GM23248 (cell line): Measurements from ENCODE around the gene GALP. TPM values are rescaled to one million over a fixed set of nuclear protein-coding genes. Genes with fewer than 3 reads are reported as not detected.
"Not testable (repeated sequence)": the region's sequence is repeated elsewhere in the genome, so short reads cannot be mapped to it uniquely, and the experiment has no call there.

Experiments
- DNase-seq: peaks from one replicate; pipeline ENCODE4 v3.0.0-alpha.2; 2015
- H2AFZ ChIP-seq: fragments of 200-600 bp; sonication (generic); 2 replicates; pipeline ENCODE4 v1.6.1; 2016; ENCODE audit warnings: antibody characterized with exemption
- H3F3A ChIP-seq: fragments of 200-600 bp; sonication (generic); 2 replicates; pipeline ENCODE4 v1.6.1; 2016; ENCODE audit warnings: mild to moderate bottlenecking, antibody characterized with exemption, mixed run types; ENCODE audit not compliant: insufficient read depth
- H3K27ac ChIP-seq: fragments of 200-600 bp; sonication (generic); 2 replicates; pipeline ENCODE4 v1.5.1; 2016; ENCODE audit warnings: mild to moderate bottlenecking
- H3K27me3 ChIP-seq: fragments of 200-600 bp; sonication (generic); replicated peaks from 2 replicates; pipeline ENCODE4 v1.6.1; 2016; ENCODE audit warnings: mild to moderate bottlenecking; ENCODE audit not compliant: insufficient read depth
- H3K36me3 ChIP-seq: fragments of 200-600 bp; sonication (generic); 2 replicates; pipeline ENCODE4 v1.6.1; 2016; ENCODE audit warnings: low read depth, mild to moderate bottlenecking
- H3K4me1 ChIP-seq: fragments of 200-600 bp; sonication (generic); 2 replicates; pipeline ENCODE4 v1.6.1; 2016; ENCODE audit warnings: mild to moderate bottlenecking; ENCODE audit not compliant: insufficient read depth
- H3K4me2 ChIP-seq: fragments of 200-600 bp; sonication (generic); one replicate; pipeline ENCODE4 v1.6.1; 2016; ENCODE audit warnings: mild to moderate bottlenecking; ENCODE audit not compliant: unreplicated experiment
- H3K4me3 ChIP-seq: fragments of 200-600 bp; sonication (generic); 2 replicates; pipeline ENCODE4 v1.5.1; 2016; ENCODE audit warnings: mild to moderate bottlenecking
- H3K79me2 ChIP-seq: fragments of 200-600 bp; sonication (generic); 2 replicates; pipeline ENCODE4 v1.6.1; 2016; ENCODE audit warnings: mild to moderate bottlenecking; ENCODE audit not compliant: insufficient read depth
- H3K9ac ChIP-seq: fragments of 200-600 bp; sonication (generic); 2 replicates; pipeline ENCODE4 v1.6.1; 2016; ENCODE audit warnings: mild to moderate bottlenecking
- H3K9me2 ChIP-seq: fragments of 200-600 bp; sonication (generic); 2 replicates; pipeline ENCODE4 v1.6.1; 2016; ENCODE audit warnings: mixed run types, mild to moderate bottlenecking, moderate library complexity; ENCODE audit not compliant: insufficient read depth
- H3K9me3 ChIP-seq: fragments of 200-600 bp; sonication (generic); one replicate; pipeline ENCODE4 v1.6.1; 2017; ENCODE audit warnings: low read depth
- H4K20me1 ChIP-seq: fragments of 200-600 bp; sonication (generic); 2 replicates; pipeline ENCODE4 v1.6.0; 2016; ENCODE audit not compliant: insufficient read depth
- EZH2 ChIP-seq: fragments of 200-600 bp; sonication (generic); IDR thresholded peaks from 2 replicates; pipeline ENCODE4 v1.6.1; 2018; ENCODE audit warnings: antibody characterized with exemption, mild to moderate bottlenecking; ENCODE audit not compliant: insufficient read depth, poor library complexity, severe bottlenecking
- EZH2phosphoT487 ChIP-seq: fragments of 200-600 bp; sonication (generic); IDR thresholded peaks from 2 replicates; pipeline ENCODE4 v1.6.1; 2018; ENCODE audit warnings: antibody characterized with exemption, moderate library complexity, mild to moderate bottlenecking, low read depth; ENCODE audit not compliant: insufficient read depth
- WGBS, 2 experiments: methylation state at CpG; one replicate each; pipeline ENCODE4 v1.1.6; 2015 to 2017; ENCODE audit warnings: low lambda C conversion rate in 2 of 2, low coverage in 1 of 2; ENCODE audit errors: missing lambda C conversion rate in 2 of 2; 5-methylcytosine and 5-hydroxymethylcytosine counted together
- in situ Hi-C: fragments of 300-500 bp; cut with MboI; formaldehyde crosslinking; loops from 2 replicates; pipeline ENCODE4 v1.15.0; 2020
- polyA plus RNA-seq: library from polyadenylated mRNA; unstranded; fragments of >200 nt; fragmentation: Nextera tagmentation; extraction: Ambion mirVana; gene quantifications from 2 replicates; pipeline ENCODE4 v1.2.1, GENCODE V29; 2016
- total RNA-seq: library from RNA; depleted of rRNA; stranded (reverse); fragments of >200 nt; shearing (Covaris generic); gene quantifications from 2 replicates; pipeline ENCODE4 v1.2.3, GENCODE V29; 2014

Gene GALP
- total and polyA plus RNA-seq, 2 experiments from 2014 or later: not detected

DNA sequence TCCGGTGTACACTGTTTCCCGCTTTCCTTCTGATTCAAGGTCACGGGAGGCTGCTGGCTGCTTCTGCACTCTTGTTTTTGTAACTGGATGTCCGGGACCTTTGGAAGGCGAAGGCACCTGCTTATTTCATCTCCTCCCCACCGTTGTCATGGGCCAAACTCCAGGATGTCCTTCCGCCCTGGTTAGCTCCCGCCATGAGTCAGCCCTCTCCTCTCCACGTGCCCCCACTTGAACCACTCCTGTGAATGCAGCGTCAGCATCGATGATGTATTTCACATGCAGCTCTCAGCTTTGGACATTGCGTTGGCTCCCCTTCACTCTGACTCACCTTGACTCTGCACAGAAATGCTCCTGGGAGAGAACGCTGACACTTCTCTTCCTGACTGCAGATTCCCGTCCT is 5.5 kb upstream of the GALP start:
- H3K79me2 ChIP-seq: no peaks in the 10 kb centered on the region
- in situ Hi-C loops: loop anchor here (5.0 kb wide), 1 partner anchor 98 kb away; no protein-coding TSS in a partner anchor
- H3K4me3 ChIP-seq: no peak overlapping the region
- 62 to 65% methylated on average over 13 to 14 of the region's 14 CpGs for WGBS, 2 experiments
- no peak overlapping the region for H3K4me2 ChIP-seq
- H3K27ac ChIP-seq: no peak overlapping the region
- H3K9me3 ChIP-seq: no peaks in the 10 kb centered on the region
- TF ChIP-seq EZH2phosphoT487: no peak
- TF ChIP-seq EZH2: no peak
- H3K9me2 ChIP-seq: no peaks in the 10 kb centered on the region
- H3F3A ChIP-seq: no peaks in the 10 kb centered on the region
- no peaks in the 10 kb centered on the region for H3K4me1 ChIP-seq
- no peaks in the 10 kb centered on the region for H4K20me1 ChIP-seq
- no peaks in the 10 kb centered on the region for H3K36me3 ChIP-seq
- H3K9ac ChIP-seq: no peak overlapping the region
- no peak overlapping the region for H2AFZ ChIP-seq
- DNase-seq: peak; percentile 33
- 0 out of 2 replicates have a peak, but pooled peaks cover 4% of the 10 kb centered on the region for H3K27me3 ChIP-seq

DNA sequence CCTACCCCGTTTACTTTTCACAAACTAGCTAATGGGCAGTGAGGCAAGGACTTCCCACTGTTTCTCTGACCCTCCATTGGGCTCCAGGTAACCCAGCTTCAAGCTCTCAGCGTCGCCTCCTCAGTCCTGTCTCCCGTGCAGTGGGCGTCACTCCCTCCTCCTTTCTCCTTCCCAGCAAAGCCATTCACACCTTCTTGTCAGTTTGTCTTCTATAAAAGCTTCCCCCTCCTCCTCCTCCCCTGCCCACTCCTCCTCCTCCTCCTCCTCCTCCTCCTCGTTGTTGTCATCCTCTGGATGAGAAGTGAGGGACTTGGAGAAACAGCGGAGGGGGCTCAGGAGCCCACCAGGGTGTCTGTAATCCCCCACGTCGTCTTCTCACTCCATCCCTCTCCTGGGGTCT is 1.7 kb upstream of the GALP start:
- no peak for DNase-seq
- Histone ChIP-seq H3K4me1 (no peaks in the 10 kb centered on the region), H3K79me2 (no peaks in the 10 kb centered on the region), H3K27ac (no peak overlapping the region), H3K4me2 (no peak overlapping the region), H4K20me1 (no peaks in the 10 kb centered on the region), H3K9me2 (no peaks in the 10 kb centered on the region), H2AFZ (no peak overlapping the region), H3F3A (no peaks in the 10 kb centered on the region), H3K27me3 (peaks cover 4% of the 10 kb centered on the region; the same call in 1 of the 2 replicates), H3K9me3 (no peaks in the 10 kb centered on the region), H3K9ac (no peak overlapping the region), H3K36me3 (no peaks in the 10 kb centered on the region), H3K4me3 (no peak overlapping the region)
- 1 to 2% methylated on average over 6 to 9 of the region's 9 CpGs for WGBS, 2 experiments
- in situ Hi-C loops: loop anchor here (5.0 kb wide), 1 partner anchor 102 kb away; no protein-coding TSS in a partner anchor
- no peak for TF ChIP-seq EZH2
- TF ChIP-seq EZH2phosphoT487: no peak

DNA sequence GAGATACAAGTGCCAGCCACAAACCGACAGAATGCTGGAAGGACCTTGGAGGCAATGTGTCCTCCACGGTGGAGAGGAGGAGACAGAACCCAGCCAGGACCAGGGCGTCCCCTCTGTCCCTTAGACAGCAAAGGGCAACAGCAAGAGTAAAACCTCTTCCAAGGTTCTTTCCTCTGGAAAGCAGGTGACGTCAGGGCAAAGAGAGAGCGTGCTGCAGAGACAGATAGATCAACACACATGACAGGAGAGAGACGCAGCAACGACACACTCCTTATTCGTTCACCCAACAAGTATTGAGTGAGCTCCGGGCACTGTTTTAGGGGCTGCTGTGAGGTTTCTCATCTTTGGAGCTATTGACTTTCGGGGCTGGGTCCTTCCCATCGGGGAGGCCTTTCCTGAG is 1.3 kb upstream of the GALP start:
- Histone ChIP-seq H3K4me1 (no peaks in the 10 kb centered on the region), H4K20me1 (no peaks in the 10 kb centered on the region), H3K36me3 (no peaks in the 10 kb centered on the region), H3K4me3 (no peak overlapping the region), H3K9ac (no peak overlapping the region), H3K79me2 (no peaks in the 10 kb centered on the region), H2AFZ (no peak overlapping the region), H3F3A (no peaks in the 10 kb centered on the region), H3K9me2 (no peaks in the 10 kb centered on the region), H3K27me3 (peaks cover 4% of the 10 kb centered on the region; the same call in 1 of the 2 replicates), H3K9me3 (no peaks in the 10 kb centered on the region), H3K27ac (no peak overlapping the region), H3K4me2 (no peak overlapping the region)
- TF ChIP-seq EZH2phosphoT487 (no peak), EZH2 (no peak)
- in situ Hi-C loops: loop anchor here (5.0 kb wide), 1 partner anchor 102 kb away; no protein-coding TSS in a partner anchor
- WGBS, 2 experiments: 29 to 36% methylated on average over 11 of the region's 11 CpGs
- no peak for DNase-seq

DNA sequence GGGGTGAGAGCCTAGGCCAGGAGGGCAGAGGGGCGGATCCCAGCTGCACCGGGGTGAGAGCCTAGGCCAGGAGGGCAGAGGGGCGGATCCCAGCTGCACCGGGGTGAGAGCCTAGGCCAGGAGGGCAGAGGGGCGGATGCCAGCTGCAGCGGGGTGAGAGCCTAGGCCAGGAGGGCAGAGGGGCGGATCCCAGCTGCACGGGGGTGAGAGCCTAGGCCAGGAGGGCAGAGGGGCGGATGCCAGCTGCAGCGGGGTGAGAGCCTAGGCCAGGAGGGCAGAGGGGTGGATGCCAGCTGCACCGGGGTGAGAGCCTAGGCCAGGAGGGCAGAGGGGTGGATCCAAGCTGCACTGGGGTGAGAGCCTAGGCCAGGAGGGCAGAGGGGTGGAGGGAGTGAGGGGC is 502 bp downstream of the GALP start:
- not testable (repeated sequence) for H3K9ac ChIP-seq

DNA sequence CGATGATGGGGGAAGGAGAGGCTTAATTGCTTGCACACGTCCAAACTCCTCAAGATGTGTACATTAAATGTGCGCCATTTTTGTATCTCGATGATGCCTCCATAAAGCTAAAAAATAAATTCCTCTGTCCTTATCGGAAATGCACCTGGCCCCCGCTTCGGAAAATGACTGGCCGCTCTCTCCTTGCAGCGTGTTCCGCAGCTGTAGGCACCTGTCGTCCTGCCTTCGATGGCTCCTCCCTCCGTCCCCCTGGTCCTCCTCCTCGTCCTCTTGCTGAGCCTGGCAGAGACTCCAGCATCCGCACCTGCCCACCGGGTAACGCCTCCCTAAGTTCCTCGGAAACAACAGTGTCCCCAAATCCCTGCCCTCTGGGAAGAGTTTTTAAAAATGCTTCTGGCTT is 1.1 kb downstream of the GALP start:
- H4K20me1 ChIP-seq: no peaks in the 10 kb centered on the region
- H3K9ac ChIP-seq: no peak overlapping the region
- H2AFZ ChIP-seq: no peak overlapping the region
- no peaks in the 10 kb centered on the region for H3F3A ChIP-seq
- no peak for TF ChIP-seq EZH2
- TF ChIP-seq EZH2phosphoT487: no peak
- H3K9me3 ChIP-seq: no peaks in the 10 kb centered on the region
- no peaks in the 10 kb centered on the region for H3K79me2 ChIP-seq
- no peak for DNase-seq
- no peak overlapping the region for H3K4me2 ChIP-seq
- H3K9me2 ChIP-seq: no peaks in the 10 kb centered on the region
- no peak overlapping the region for H3K4me3 ChIP-seq
- in situ Hi-C loops: no loop called here
- no peak overlapping the region for H3K27ac ChIP-seq
- H3K4me1 ChIP-seq: no peaks in the 10 kb centered on the region
- H3K27me3 ChIP-seq: peaks cover 4% of the 10 kb centered on the region; the same call in 1 of the 2 replicates
- no peaks in the 10 kb centered on the region for H3K36me3 ChIP-seq
- WGBS, 2 experiments: 62 to 63% methylated on average over 18 of the region's 18 CpGs

More for the DNA sequence above, 502 bp downstream of the GALP start:
- H3K4me3 ChIP-seq, in situ Hi-C loops, H3K27ac ChIP-seq, H3K4me1 ChIP-seq, H2AFZ ChIP-seq, H4K20me1 ChIP-seq, H3K27me3 ChIP-seq, H3K4me2 ChIP-seq, H3K9me2 ChIP-seq, H3K79me2 ChIP-seq, H3K36me3 ChIP-seq, DNase-seq, H3K9me3 ChIP-seq, H3F3A ChIP-seq: not testable (repeated sequence)
- 63 to 80% methylated on average over 2 to 11 of the region's 11 CpGs for WGBS, 2 experiments
